Heart left ventricle (tissue), 13 donors: ENCODE measurements around the gene TSC22D3.

ENCODE experiments used
- CTCF ChIP-seq, 12 donors: fragments of 200-600 bp; sonication (generic) in 4 of 12; IDR thresholded peaks; one replicate each; pipeline versions ENCODE4 v1.5.0 to v1.8.0; 2018 to 2022; ENCODE audit warnings: antibody characterized with exemption in 12 of 12, mild to moderate bottlenecking in 5 of 12
- POLR2A ChIP-seq, 2 donors: fragments of 450-650 bp; IDR thresholded peaks; one replicate each; pipeline ENCODE4 v1.6.1; 2017; ENCODE audit warnings: antibody characterized with exemption in 2 of 2, mild to moderate bottlenecking in 2 of 2, moderate library complexity in 2 of 2
- donor health status: ischemic (EF 13 %, LVEDD 7.1; RV severe dilation, severe dysfunction).
- donor health status: DM: no; HTN: yes; CAD: no.
- donor health status: DM: no; HTN: no; CAD: no.
- donor health status: ischemic (EF 25% LVEDD 6.9; RV normal size, moderate dysfunction).
- donor health status: ischemic (EF 25% LVEDD 5.7; RV mildly dilated, moderate dysfunction).
- donor health status: ischemic (EF 35%, LVEDD 5.7; RV mildly dilated, moderate dysfunction).
- donor health status: nonischemic (EF 11% LVEDD 7.7; RV severe dilation, severe dysfunction).
- donor health status: DM: yes; HTN: yes; CAD: no.
- donor health status: PGD.
- donor health status: ischemic (EF 29% LVEDD 5.4; RV normal size, mild dysfunction).
- donor health status: nonischemic (EF 23%, LVEDD 6.1; RV moderate dilation, normal function).

GRCh38 chrX:107738768-107739167 is 36.8 kb downstream of the TSC22D3 start:
- no peak for TF ChIP-seq CTCF (IDR thresholded peaks at IDR 0.05)
- no peak for TF ChIP-seq POLR2A (IDR thresholded peaks at IDR 0.05)
